Measurements from ENCODE around the gene STK32B.

DNA sequence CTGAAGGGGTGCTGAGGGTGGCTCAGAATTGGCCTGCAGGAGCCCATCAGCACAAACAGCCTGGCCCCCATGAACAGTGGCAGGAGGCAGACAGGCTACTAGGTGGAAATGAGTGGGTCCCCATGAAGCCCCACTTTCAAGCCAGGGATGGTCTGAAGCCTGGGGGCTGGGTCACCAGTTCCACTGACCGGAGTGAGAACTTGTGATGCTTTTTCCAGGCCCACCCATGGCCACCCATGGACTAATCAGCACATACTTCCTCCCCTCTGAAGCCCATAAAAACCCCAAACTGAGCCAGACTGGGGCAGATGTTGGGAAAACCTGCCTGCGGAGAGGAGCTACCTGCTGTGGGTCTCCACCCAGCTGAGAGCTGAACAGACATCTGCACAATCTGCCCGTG, 372.9 kb downstream of the STK32B start:
- no peak for TF ChIP-seq CTCF (IDR thresholded peaks at IDR 0.05)
- TF ChIP-seq POLR2A (IDR thresholded peaks at IDR 0.05): no peak
- TF ChIP-seq POLR2AphosphoS5 (IDR thresholded peaks at IDR 0.05): no peak
